ENCODE data around the gene MOGAT3.

DNA sequence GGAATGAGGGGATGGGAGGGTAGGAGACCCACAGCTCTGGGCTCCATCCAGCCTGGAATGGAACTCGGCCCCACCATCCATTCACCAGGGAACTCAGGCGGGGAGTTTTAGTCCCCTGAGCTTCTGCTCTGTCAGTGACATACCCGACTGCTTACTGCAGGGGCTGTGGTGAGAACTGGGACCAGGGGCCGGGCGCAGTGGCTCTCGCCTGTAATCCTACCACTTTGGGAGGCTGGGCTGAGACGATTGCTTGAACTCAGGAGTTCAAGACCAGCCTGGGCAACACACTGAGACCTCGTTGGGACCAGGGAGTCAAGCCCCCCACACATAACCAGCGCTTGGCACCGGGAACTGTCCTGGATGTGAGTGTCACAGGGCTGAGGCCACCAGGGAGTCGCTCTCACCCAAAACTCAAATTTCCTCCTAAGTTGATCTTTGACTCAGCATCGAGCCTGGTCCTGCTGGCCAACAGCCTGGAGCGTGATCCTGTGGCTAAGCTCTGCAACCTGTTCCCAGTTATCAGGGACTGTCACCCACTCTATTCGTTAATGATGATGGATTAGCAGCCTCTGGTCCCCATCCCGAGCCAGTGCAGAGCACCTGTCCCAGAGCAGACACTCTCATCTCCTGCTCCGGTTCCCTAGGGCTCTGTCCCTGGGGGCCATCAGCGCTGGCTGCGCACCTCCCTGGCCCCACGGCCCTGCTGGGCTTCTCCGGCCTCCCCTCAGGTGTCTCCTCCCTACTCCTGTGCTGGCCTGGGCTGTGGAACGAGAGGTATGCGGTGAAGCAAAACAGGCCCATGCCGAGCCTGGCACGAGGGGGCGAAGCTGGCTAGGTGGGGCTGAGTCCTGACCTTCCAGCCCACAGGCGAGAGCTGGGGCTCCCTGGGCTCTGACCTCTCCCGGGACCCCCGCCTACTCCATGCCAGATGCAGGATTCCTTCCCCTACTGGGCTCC lies 37.7 kb upstream of the MOGAT3 start:
- TF ChIP-seq HIVEP1 (CRISPR knock-in tag; IDR thresholded peaks at IDR 0.05) = no peak
- no peak for TF ChIP-seq HDAC2 (IDR thresholded peaks at IDR 0.05)
- TF ChIP-seq KLF16 (IDR thresholded peaks at IDR 0.05) = no peak
- TF ChIP-seq ZNF224 (CRISPR knock-in tag; IDR thresholded peaks at IDR 0.05) = no peak
- TF ChIP-seq SMC3 (conservative IDR thresholded peaks at IDR 0.05; ENCODE audit: insufficient read depth, low read depth, low read length) = no peak
- no peak for TF ChIP-seq USF1 (CRISPR knock-in tag; IDR thresholded peaks at IDR 0.05)
- TF ChIP-seq CBX5 (IDR thresholded peaks at IDR 0.05; ENCODE audit: borderline replicate concordance, low read depth) = no peak
- no peak for TF ChIP-seq ZNF699 (CRISPR knock-in tag; IDR thresholded peaks at IDR 0.05; ENCODE audit: insufficient replicate concordance)

Measured in K562 (cell line).